Erythroblast (primary cell): Measurements from ENCODE around the gene UBE2D1.

Experiments
- GATA1 ChIP-seq: IDR thresholded peaks from 2 replicates; pipeline ENCODE4 v1.6.1; 2011; ENCODE audit warnings: low read depth, mild to moderate bottlenecking, control low read depth, low read length, moderate library complexity
- POLR2A ChIP-seq: IDR thresholded peaks from 2 replicates; pipeline ENCODE4 v1.6.1; 2011; ENCODE audit warnings: mild to moderate bottlenecking, low read length

GRCh38 chr10:58389024-58389423, 54.2 kb downstream of the UBE2D1 start:
- TF ChIP-seq POLR2A (no peak), GATA1 (no peak)
